Stimulated activated naive B cell treated with anti-CD40 and anti-IgM and Interleukin-4, amounts not matched to agents 10 μg/mL and 1 μg/mL and 100 μg/mL, for 72 hours (primary cell): Measurements from ENCODE around the gene CHPF.

Experiments
- ATAC-seq, 2 donors: fragments of 150-1000 bp; cut with Tn5 transposase; replicated peaks; 2 replicates each; pipeline ENCODE4 v1.10.0; 2021; ENCODE audit warnings: moderate library complexity in 1 of 2
- DNase-seq: peaks from one replicate; pipeline ENCODE4 v3.0.0; 2021
- H3K27ac Mint-ChIP-seq: one replicate; pipeline ENCODE4 v1.8.0; 2022; ENCODE audit warnings: mild to moderate bottlenecking, mixed read lengths
- H3K27me3 Mint-ChIP-seq, 2 donors: one replicate each; pipeline ENCODE4 v1.8.0; 2022; ENCODE audit warnings: mixed read lengths in 2 of 2
- H3K36me3 Mint-ChIP-seq, 2 donors: one replicate each; pipeline ENCODE4 v1.8.0; 2022; ENCODE audit warnings: mixed read lengths in 2 of 2, mild to moderate bottlenecking in 1 of 2
- H3K4me1 Mint-ChIP-seq, 2 donors: one replicate each; pipeline ENCODE4 v1.8.0; 2022; ENCODE audit warnings: mixed read lengths in 2 of 2, mild to moderate bottlenecking in 1 of 2
- H3K4me3 Mint-ChIP-seq, 2 donors: one replicate each; pipeline ENCODE4 v1.8.0; 2022; ENCODE audit warnings: mild to moderate bottlenecking in 2 of 2, mixed read lengths in 2 of 2, moderate library complexity in 1 of 2
- H3K9me3 Mint-ChIP-seq, 2 donors: one replicate each; pipeline ENCODE4 v1.8.0; 2022; ENCODE audit warnings: mixed read lengths in 2 of 2, mild to moderate bottlenecking in 1 of 2

CHPF gene

GRCh38 chr2:219543596-219544358 is at the start of gene CHPF, which contains the start of gene TMEM198:
TSS of gene CHPF (minus strand) at chr2:219543809. CDS start at chr2:219543538, 271 bp downstream.
TSS of gene TMEM198 (plus strand) at chr2:219544028. CDS start at chr2:219544728, 700 bp downstream.
- Mint-ChIP-seq H3K27me3 (peaks cover 58 to 87% of the 10 kb centered on the region in 2 donors), H3K4me1 (peaks cover 14 to 29% of the 10 kb centered on the region in 2 donors), H3K4me3 (peak within 1 kb of the TSS; percentile 83 to 84), H3K36me3 (peaks cover 17 to 29% of the 10 kb centered on the region in 2 donors), H3K9me3 (no peaks in the 10 kb centered on the region), H3K27ac (peak within 1 kb of the TSS; percentile 90)
- ATAC-seq: peak; percentile 79 to 81
- DNase-seq: peak; percentile 92

GRCh38 chr2:219593154-219593553 is 49.5 kb upstream of the CHPF start:
- H3K27me3 Mint-ChIP-seq: peaks cover 28 to 49% of the 10 kb centered on the region in 2 donors
- ATAC-seq (no peak), DNase-seq (no peak)
- peaks cover 0 to 15% of the 10 kb centered on the region in 2 donors for H3K4me1 Mint-ChIP-seq
- H3K36me3 Mint-ChIP-seq: no peaks in the 10 kb centered on the region
- H3K9me3 Mint-ChIP-seq: peaks cover 0 to 1% of the 10 kb centered on the region in 2 donors
- H3K4me3 Mint-ChIP-seq: no peak overlapping the region
- no peak overlapping the region for H3K27ac Mint-ChIP-seq

DNA sequence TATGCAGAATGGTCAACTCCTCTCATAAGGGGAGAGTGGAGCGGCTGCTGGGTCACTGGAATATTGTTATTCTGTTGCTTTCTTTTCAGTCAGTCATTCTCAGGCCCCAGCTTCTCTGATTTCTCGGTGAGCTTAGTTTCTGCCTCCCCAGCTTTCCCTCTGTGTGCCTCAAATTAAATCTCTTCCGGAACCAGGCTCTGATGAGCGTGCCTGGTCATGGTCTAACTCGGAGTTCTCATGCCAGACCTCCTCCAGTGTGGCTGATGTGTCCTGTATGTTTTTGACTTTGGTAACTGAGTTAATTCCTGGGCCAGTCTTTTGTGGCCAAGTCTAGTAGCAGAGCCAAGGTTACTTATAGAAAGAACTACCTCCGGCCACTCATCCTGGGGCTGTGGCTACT is 49.1 kb upstream of the CHPF start:
- H3K27me3 Mint-ChIP-seq: peaks cover 30 to 49% of the 10 kb centered on the region in 2 donors
- DNase-seq (no peak), ATAC-seq (no peak)
- H3K4me1 Mint-ChIP-seq: peaks cover 0 to 13% of the 10 kb centered on the region in 2 donors
- no peaks in the 10 kb centered on the region for H3K36me3 Mint-ChIP-seq
- peaks cover 0 to 1% of the 10 kb centered on the region in 2 donors for H3K9me3 Mint-ChIP-seq
- H3K27ac Mint-ChIP-seq: no peak overlapping the region
- H3K4me3 Mint-ChIP-seq: no peak overlapping the region

DNA sequence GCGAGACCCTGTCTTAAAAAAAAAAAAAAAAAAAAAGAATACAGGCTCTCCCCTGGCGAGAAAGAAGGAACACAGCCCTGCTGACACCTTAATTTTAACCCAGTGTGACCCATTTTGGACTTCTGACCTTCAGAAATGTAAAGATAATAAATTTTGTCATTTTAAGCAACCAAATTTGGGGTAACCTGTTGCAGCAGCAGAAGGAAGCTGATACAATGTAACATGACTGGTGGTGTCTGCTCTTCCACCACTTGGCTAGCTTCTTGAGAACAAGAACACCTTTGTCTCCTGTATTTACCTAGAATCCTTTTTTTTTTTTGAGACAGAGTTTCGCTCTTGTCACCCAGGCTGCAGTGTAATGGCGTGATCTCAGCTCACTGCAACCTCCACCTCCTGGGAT is 47.5 kb upstream of the CHPF start:
- no peak overlapping the region for H3K4me3 Mint-ChIP-seq
- DNase-seq (no peak), ATAC-seq (no peak)
- H3K9me3 Mint-ChIP-seq: no peaks in the 10 kb centered on the region
- H3K27ac Mint-ChIP-seq: no peak overlapping the region
- H3K27me3 Mint-ChIP-seq: peaks cover 36 to 56% of the 10 kb centered on the region in 2 donors
- no peaks in the 10 kb centered on the region for H3K36me3 Mint-ChIP-seq
- peaks cover 0 to 6% of the 10 kb centered on the region in 2 donors for H3K4me1 Mint-ChIP-seq

GRCh38 chr2:219581346-219581745 is 37.7 kb upstream of the CHPF start:
- Mint-ChIP-seq H3K27ac (no peak overlapping the region), H3K9me3 (no peaks in the 10 kb centered on the region)
- ATAC-seq: no peak

GRCh38 chr2:219578811-219579613 is 35.4 kb upstream of the CHPF start:
- DNase-seq (no peak), ATAC-seq (no peak)
- Mint-ChIP-seq H3K4me1 (no peaks in the 10 kb centered on the region), H3K9me3 (no peaks in the 10 kb centered on the region), H3K27me3 (peaks cover 36 to 39% of the 10 kb centered on the region in 2 donors), H3K36me3 (no peaks in the 10 kb centered on the region), H3K4me3 (no peak overlapping the region), H3K27ac (no peak overlapping the region)

More at GRCh38 chr2:219581346-219581745, 37.7 kb upstream of the CHPF start:
- Mint-ChIP-seq H3K4me3 (no peak overlapping the region), H3K36me3 (no peaks in the 10 kb centered on the region), H3K4me1 (no peaks in the 10 kb centered on the region), H3K27me3 (peaks cover 29 to 35% of the 10 kb centered on the region in 2 donors)
- DNase-seq: no peak

DNA sequence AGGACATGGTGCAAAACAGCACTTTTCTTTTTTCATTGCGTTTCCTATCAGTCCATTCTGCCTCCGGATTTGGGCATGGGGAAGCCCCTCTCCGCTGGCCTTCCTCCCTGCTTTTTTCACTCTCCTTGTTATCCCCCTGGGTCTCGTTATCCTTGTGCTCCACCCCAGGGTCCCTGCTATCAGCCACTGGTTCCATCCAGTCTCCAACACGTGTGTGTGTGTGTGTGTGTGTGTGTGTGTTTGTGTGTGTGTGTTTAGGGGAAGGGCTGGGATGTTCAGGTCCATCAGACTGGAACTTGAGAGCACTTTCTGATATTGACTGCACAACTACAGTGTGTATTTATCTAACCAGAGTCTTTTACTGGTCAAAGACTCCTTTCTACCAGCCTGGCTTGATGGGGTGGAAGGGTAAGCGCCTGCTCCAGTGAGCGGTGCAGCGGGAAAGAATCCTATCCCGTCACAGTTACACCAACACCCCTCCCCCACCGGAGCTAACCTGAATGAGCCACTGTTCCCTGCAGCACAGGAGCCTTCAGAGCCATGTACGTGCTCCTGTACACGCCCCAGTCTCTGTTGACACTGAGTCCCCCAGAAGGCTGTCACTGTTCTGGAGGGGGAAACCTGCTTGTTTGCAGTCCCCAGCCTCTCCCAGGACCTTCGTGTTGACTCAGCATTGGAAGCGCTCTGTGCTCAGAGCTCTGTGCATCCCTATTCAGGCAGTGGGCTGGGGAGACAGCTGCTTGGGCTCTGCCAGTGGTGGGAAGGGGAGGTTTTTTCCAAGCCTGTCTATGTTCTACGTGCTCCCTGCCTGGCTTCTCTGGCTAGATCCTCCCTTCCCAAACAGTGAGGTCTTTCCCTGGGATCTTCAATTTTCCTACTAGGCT is 33.1 kb upstream of the CHPF start:
- peaks cover 0 to 4% of the 10 kb centered on the region in 2 donors for H3K4me1 Mint-ChIP-seq

GRCh38 chr2:219575566-219576504 is 32.2 kb upstream of the CHPF start:
- H3K27me3 Mint-ChIP-seq: peaks cover 56 to 64% of the 10 kb centered on the region in 2 donors
- peaks cover 0 to 7% of the 10 kb centered on the region in 2 donors for H3K4me1 Mint-ChIP-seq
- H3K36me3 Mint-ChIP-seq: no peaks in the 10 kb centered on the region
- H3K27ac Mint-ChIP-seq: no peak overlapping the region
- no peak for ATAC-seq
- no peaks in the 10 kb centered on the region for H3K9me3 Mint-ChIP-seq
- H3K4me3 Mint-ChIP-seq: no peak overlapping the region
- no peak for DNase-seq

More for the DNA sequence above, 33.1 kb upstream of the CHPF start:
- H3K9me3 Mint-ChIP-seq: no peaks in the 10 kb centered on the region
- H3K36me3 Mint-ChIP-seq: no peaks in the 10 kb centered on the region
- H3K4me3 Mint-ChIP-seq: no peak overlapping the region
- ATAC-seq: no peak
- H3K27me3 Mint-ChIP-seq: peaks cover 54 to 61% of the 10 kb centered on the region in 2 donors
- no peak for DNase-seq
- H3K27ac Mint-ChIP-seq: no peak overlapping the region

GRCh38 chr2:219574484-219575311 is 31.1 kb upstream of the CHPF start:
- H3K4me1 Mint-ChIP-seq: peaks cover 0 to 7% of the 10 kb centered on the region in 2 donors
- no peaks in the 10 kb centered on the region for H3K36me3 Mint-ChIP-seq
- no peak overlapping the region for H3K27ac Mint-ChIP-seq
- H3K27me3 Mint-ChIP-seq: peaks cover 62 to 73% of the 10 kb centered on the region in 2 donors
- DNase-seq (no peak), ATAC-seq (no peak)
- no peak overlapping the region for H3K4me3 Mint-ChIP-seq
- no peaks in the 10 kb centered on the region for H3K9me3 Mint-ChIP-seq

- Mint-ChIP-seq H3K9me3 (no peaks in the 10 kb centered on the region), H3K36me3 (no peaks in the 10 kb centered on the region), H3K4me3 (no peak overlapping the region), H3K4me1 (peaks cover 0 to 7% of the 10 kb centered on the region in 2 donors), H3K27ac (no peak overlapping the region), H3K27me3 (peaks cover 63 to 78% of the 10 kb centered on the region in 2 donors)
- no peak for DNase-seq
- ATAC-seq: no peak
These were observed 29.6 kb upstream of the CHPF start for GRCh38 chr2:219573166-219573565.

- DNase-seq (no peak), ATAC-seq (no peak)
- peak within 1 kb of the TSS in 1 of 2 donors; percentile 37 for H3K4me3 Mint-ChIP-seq
- no peaks in the 10 kb centered on the region for H3K9me3 Mint-ChIP-seq
- H3K27me3 Mint-ChIP-seq: peaks cover 65 to 81% of the 10 kb centered on the region in 2 donors
- peaks cover 0 to 7% of the 10 kb centered on the region in 2 donors for H3K4me1 Mint-ChIP-seq
- no peaks in the 10 kb centered on the region for H3K36me3 Mint-ChIP-seq
- H3K27ac Mint-ChIP-seq: no peak within 1 kb of the TSS
These were observed 28.8 kb upstream of the CHPF start, which contains the start of gene INHA for GRCh38 chr2:219572237-219573001. TSS of gene INHA (plus strand) at chr2:219572310. CDS start at chr2:219572375, 65 bp downstream.
